Upper lobe of right lung (tissue), 1 donor: ENCODE results near the gene CNNM3. TPM values are rescaled to one million over a fixed set of nuclear protein-coding genes. Genes with fewer than 3 reads are reported as not detected.

Experiments used
- ATAC-seq: fragments of 200-7000 bp; cut with Tn5 transposase; one replicate; pipeline ENCODE4 v1.9.1; 2020; ENCODE audit warnings: mild to moderate bottlenecking, moderate library complexity
- DNase-seq: peaks from one replicate; pipeline ENCODE4 v3.0.0-alpha.2; 2020
- H3K27ac ChIP-seq: fragments of 200-600 bp; one replicate; pipeline ENCODE4 v1.8.0; 2022
- H3K27me3 ChIP-seq: fragments of 200-600 bp; one replicate; pipeline ENCODE4 v1.8.0; 2022; ENCODE audit warnings: mild to moderate bottlenecking
- H3K36me3 ChIP-seq: fragments of 200-600 bp; one replicate; pipeline ENCODE4 v1.8.0; 2022
- H3K4me1 ChIP-seq: fragments of 200-600 bp; one replicate; pipeline ENCODE4 v1.8.0; 2022
- H3K4me3 ChIP-seq: fragments of 200-600 bp; one replicate; pipeline ENCODE4 v1.8.0; 2022; ENCODE audit warnings: mild to moderate bottlenecking
- H3K9me3 ChIP-seq: fragments of 200-600 bp; one replicate; pipeline ENCODE4 v1.8.0; 2022
- intact Hi-C: fragments of 100-400 bp; cut with DNase I; formaldehyde crosslinking; loops from one replicate; pipeline ENCODE4 v1.11.0; 2022
- total RNA-seq: library from RNA; stranded (reverse); fragmentation: NEBNext Ultra II Directional; extraction: Animal tissue kit (Norgen Biotek cat#: 25700); gene quantifications from one replicate; pipeline ENCODE4 v1.2.1, GENCODE V29; 2021
- TF ChIP-seq, protein P1 (sequence below): fragments of 200-600 bp; IDR thresholded peaks from one replicate; pipeline ENCODE4 v1.8.0; 2022; ENCODE audit warnings: antibody characterized with exemption
- donor health status: DM: no; HTN: yes; CAD: no; lungs with severe emphysema.

The CNNM3 gene
- total RNA-seq, 1 donor from 2014 or later: 34.1 TPM

DNA sequence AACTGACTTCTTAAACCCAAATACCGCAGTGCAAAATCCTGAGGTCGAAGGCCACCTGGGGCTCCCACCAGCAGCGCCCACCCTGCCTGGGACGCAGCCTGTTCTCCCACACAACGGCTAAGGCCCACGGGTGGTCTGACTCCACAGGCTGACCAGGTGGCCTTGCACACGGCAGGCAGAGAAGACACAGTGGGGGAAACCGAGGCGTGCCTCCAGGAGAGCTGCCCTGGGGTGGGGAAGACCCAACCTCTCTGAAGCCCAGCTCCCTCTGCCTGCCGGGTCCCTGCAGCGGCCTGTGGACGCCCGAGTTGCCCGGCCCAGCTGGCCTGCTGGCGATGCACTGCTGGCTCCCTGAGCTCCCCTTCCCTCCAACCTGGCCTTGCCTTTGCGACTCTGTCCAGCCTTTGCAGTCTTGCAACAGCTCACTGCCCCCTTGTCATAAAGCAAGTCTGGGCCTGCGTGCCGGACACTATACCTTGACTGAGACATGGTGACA lies 63.5 kb downstream of the CNNM3 start:
- H3K4me1 ChIP-seq: peaks cover 7% of the 10 kb centered on the region
- no peaks in the 10 kb centered on the region for H3K27me3 ChIP-seq
- TF ChIP-seq, protein P1, sequence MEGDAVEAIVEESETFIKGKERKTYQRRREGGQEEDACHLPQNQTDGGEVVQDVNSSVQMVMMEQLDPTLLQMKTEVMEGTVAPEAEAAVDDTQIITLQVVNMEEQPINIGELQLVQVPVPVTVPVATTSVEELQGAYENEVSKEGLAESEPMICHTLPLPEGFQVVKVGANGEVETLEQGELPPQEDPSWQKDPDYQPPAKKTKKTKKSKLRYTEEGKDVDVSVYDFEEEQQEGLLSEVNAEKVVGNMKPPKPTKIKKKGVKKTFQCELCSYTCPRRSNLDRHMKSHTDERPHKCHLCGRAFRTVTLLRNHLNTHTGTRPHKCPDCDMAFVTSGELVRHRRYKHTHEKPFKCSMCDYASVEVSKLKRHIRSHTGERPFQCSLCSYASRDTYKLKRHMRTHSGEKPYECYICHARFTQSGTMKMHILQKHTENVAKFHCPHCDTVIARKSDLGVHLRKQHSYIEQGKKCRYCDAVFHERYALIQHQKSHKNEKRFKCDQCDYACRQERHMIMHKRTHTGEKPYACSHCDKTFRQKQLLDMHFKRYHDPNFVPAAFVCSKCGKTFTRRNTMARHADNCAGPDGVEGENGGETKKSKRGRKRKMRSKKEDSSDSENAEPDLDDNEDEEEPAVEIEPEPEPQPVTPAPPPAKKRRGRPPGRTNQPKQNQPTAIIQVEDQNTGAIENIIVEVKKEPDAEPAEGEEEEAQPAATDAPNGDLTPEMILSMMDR: no peak
- H3K27ac ChIP-seq: no peak overlapping the region
- intact Hi-C loops: no loop called here
- H3K9me3 ChIP-seq: no peaks in the 10 kb centered on the region
- H3K36me3 ChIP-seq: no peaks in the 10 kb centered on the region
- ATAC-seq (no peak), DNase-seq (no peak)
- no peak overlapping the region for H3K4me3 ChIP-seq

- ATAC-seq (no peak), DNase-seq (no peak)
- Histone ChIP-seq H3K4me3 (no peak overlapping the region), H3K27me3 (no peaks in the 10 kb centered on the region), H3K27ac (no peak overlapping the region), H3K4me1 (peaks cover 17% of the 10 kb centered on the region), H3K9me3 (no peaks in the 10 kb centered on the region), H3K36me3 (no peaks in the 10 kb centered on the region)
- intact Hi-C loops: no loop called here
- TF ChIP-seq, protein P1: no peak
Measured at GRCh38 chr2:96880891-96881273, 64.8 kb downstream of the CNNM3 start.

GRCh38 chr2:96881349-96882195 lies 65.5 kb downstream of the CNNM3 start:
- no peak overlapping the region for H3K27ac ChIP-seq

GRCh38 chr2:96882230-96882629 lies 66.2 kb downstream of the CNNM3 start:
- Histone ChIP-seq H3K4me3 (no peak overlapping the region), H3K36me3 (no peaks in the 10 kb centered on the region)
- ATAC-seq: no peak

More at GRCh38 chr2:96881349-96882195, 65.5 kb downstream of the CNNM3 start:
- H3K27me3 ChIP-seq: no peaks in the 10 kb centered on the region
- ATAC-seq: no peak
- no peak overlapping the region for H3K4me3 ChIP-seq
- intact Hi-C loops: no loop called here
- no peak for DNase-seq
- no peaks in the 10 kb centered on the region for H3K36me3 ChIP-seq
- TF ChIP-seq, protein P1: no peak
- peaks cover 17% of the 10 kb centered on the region for H3K4me1 ChIP-seq
- no peaks in the 10 kb centered on the region for H3K9me3 ChIP-seq

DNA sequence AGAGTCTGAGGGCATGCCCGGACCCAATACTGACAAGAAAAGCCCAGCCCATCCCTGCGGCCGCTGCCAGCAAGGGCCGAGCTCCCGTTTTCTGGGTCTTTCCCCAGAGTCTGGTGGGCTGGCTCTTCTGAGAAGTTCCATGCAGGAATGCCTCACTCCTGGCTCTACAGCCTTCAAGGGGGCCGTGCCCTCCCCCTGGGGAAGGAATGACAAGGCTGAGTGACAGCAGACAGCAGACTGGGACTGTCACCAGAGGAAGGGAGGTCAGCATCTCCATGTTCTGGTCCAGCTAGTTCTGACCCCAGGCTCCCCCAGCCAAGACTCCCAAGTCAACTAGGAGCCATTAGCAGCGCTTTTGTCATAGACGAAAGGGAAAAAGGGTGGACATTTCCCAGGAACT lies 66.8 kb downstream of the CNNM3 start:
- ATAC-seq: no peak
- Histone ChIP-seq H3K27ac (no peak overlapping the region), H3K9me3 (no peaks in the 10 kb centered on the region), H3K4me1 (peaks cover 25% of the 10 kb centered on the region), H3K27me3 (no peaks in the 10 kb centered on the region), H3K36me3 (no peaks in the 10 kb centered on the region), H3K4me3 (no peak overlapping the region)
- TF ChIP-seq, protein P1: no peak
- no peak for DNase-seq
- intact Hi-C loops: no loop called here

More at GRCh38 chr2:96882230-96882629, 66.2 kb downstream of the CNNM3 start:
- no peak overlapping the region for H3K27ac ChIP-seq
- no peaks in the 10 kb centered on the region for H3K9me3 ChIP-seq
- peaks cover 21% of the 10 kb centered on the region for H3K4me1 ChIP-seq
- TF ChIP-seq, protein P1: no peak
- intact Hi-C loops: no loop called here
- no peaks in the 10 kb centered on the region for H3K27me3 ChIP-seq
- no peak for DNase-seq
